ENCODE results near the gene KDM1A. TPM values are rescaled to one million over a fixed set of nuclear protein-coding genes. Genes with fewer than 3 reads are reported as not detected.

The KDM1A gene
- total and polyA plus RNA-seq, 10 of the 15 experiments (the other 5 are each of a cell fraction or from before 2014, with no cell fraction given) = 39.2 to 118 (median 98.9) TPM

GRCh38 chr1:23118407-23118806 is 99.1 kb downstream of the KDM1A start:
- H3K4me3 ChIP-seq = no peak overlapping the region
- ATAC-seq (no peak), DNase-seq (ENCODE audit: low read depth, low spot score) (no peak), FAIRE-seq (no peak)
- H3K4me2 ChIP-seq (ENCODE audit: control insufficient read depth, insufficient read depth) = no peak overlapping the region
- ChIA-PET POLR2A (interaction anchor here (0.6 kb wide), 3 partner anchors 19 to 93 kb away, joined by 3 to 7 read pairs (median 5); no protein-coding TSS in a partner anchor), RAD21 (ENCODE audit: unreplicated experiment) (interaction anchor here (0.6 to 2.4 kb wide), 4 partner anchors 18 to 65 kb away, joined by 3 to 14 read pairs (median 8); no protein-coding TSS in a partner anchor), CTCF (interaction anchor here (1.1 to 5.4 kb wide), 6 partner anchors 8 to 65 kb away, joined by 3 to 42 read pairs (median 14); no protein-coding TSS in a partner anchor), SMC1A (ENCODE audit: uncharacterized antibody, unreplicated experiment) (interaction anchor here (1.1 to 17.6 kb wide), 7 partner anchors 8 to 62 kb away, joined by 3 to 199 read pairs (median 13); no protein-coding TSS in a partner anchor)
- no peak overlapping the region for H2AFZ ChIP-seq (ENCODE audit: control insufficient read depth, low read depth, low read length)
- peaks cover 34% of the 10 kb centered on the region for H3K79me2 ChIP-seq (ENCODE audit: control insufficient read depth, insufficient read depth, low read length)
- H3K27ac ChIP-seq (ENCODE audit: control insufficient read depth, insufficient read depth) = no peak overlapping the region
- no peaks in the 10 kb centered on the region for H3K36me3 ChIP-seq (ENCODE audit: control insufficient read depth in 2 of 2, insufficient read depth in 2 of 2, low read length in 1 of 2)
- no peaks in the 10 kb centered on the region for H3K27me3 ChIP-seq (replicated peaks in 1 of 2; ENCODE audit: control insufficient read depth in 2 of 2, insufficient read depth in 2 of 2, low read length in 1 of 2)
- H3K4me1 ChIP-seq (ENCODE audit: control insufficient read depth, insufficient read depth, low read length) = peaks cover 49% of the 10 kb centered on the region
- intact Hi-C loops (cut with micrococcal nuclease; ENCODE audit: unreplicated experiment) (no loop called here), in situ Hi-C loops (cut with MboI) (no loop called here)
- H3K9me3 ChIP-seq (replicated peaks; ENCODE audit: control insufficient read depth, insufficient read depth, low read length) = no peaks in the 10 kb centered on the region; the same call in 2 of the 3 replicates
- BruUV-seq (replicated peaks) = no TSS peak
- H4K20me1 ChIP-seq (ENCODE audit: control insufficient read depth, insufficient read depth) = no peaks in the 10 kb centered on the region
- no peak overlapping the region for H3K9ac ChIP-seq (ENCODE audit: control insufficient read depth, insufficient read depth, low read length)
- TF ChIP-seq BMI1 (IDR thresholded peaks at IDR 0.05; ENCODE audit: borderline replicate concordance) (no peak), SKIL (IDR thresholded peaks at IDR 0.05; ENCODE audit: low read depth, poor library complexity, severe bottlenecking) (no peak), SMAD5 (IDR thresholded peaks at IDR 0.05; ENCODE audit: low read depth) (no peak), CREM (IDR thresholded peaks at IDR 0.05; ENCODE audit: low read depth) (no peak), MTA3 (IDR thresholded peaks at IDR 0.05; ENCODE audit: borderline replicate concordance, low read length) (no peak), BHLHE40 (IDR thresholded peaks at IDR 0.05; ENCODE audit: borderline replicate concordance in 1 of 2, low read depth in 2 of 2, low read length in 1 of 2) (no peak), GATAD2B (conservative IDR thresholded peaks at IDR 0.05; ENCODE audit: low read depth) (no peak), RELA (IDR thresholded peaks at IDR 0.05; ENCODE audit: borderline replicate concordance, partially characterized antibody) (no peak), MLLT1 (IDR thresholded peaks at IDR 0.05) (no peak), CBX3 (IDR thresholded peaks at IDR 0.05; ENCODE audit: borderline replicate concordance, low read depth) (no peak), NKRF (conservative IDR thresholded peaks at IDR 0.05) (no peak), E4F1 (IDR thresholded peaks at IDR 0.05; ENCODE audit: borderline replicate concordance, partially characterized antibody) (no peak), IRF5 (IDR thresholded peaks at IDR 0.05; ENCODE audit: borderline replicate concordance) (no peak), CHD4 (IDR thresholded peaks at IDR 0.05) (no peak), JUNB (IDR thresholded peaks at IDR 0.05) (no peak)

All from GM12878 (cell line).